HepG2 (cell line): ENCODE measurements around the gene KISS1. TPM values are rescaled to one million over a fixed set of nuclear protein-coding genes. Genes with fewer than 3 reads are reported as not detected.

Experiments used
- GPN1 ChIP-seq: sonication (generic); formaldehyde crosslinking; IDR thresholded peaks from 2 replicates; pipeline ENCODE4 v1.5.1; 2020; ENCODE audit warnings: missing genetic modification reagents, borderline replicate concordance
- IKZF1 ChIP-seq: fragments of 450-650 bp; IDR thresholded peaks from 2 replicates; pipeline ENCODE4 v1.7.1; 2016
- MLLT10 ChIP-seq: sonication (generic); formaldehyde crosslinking; IDR thresholded peaks from 2 replicates; pipeline ENCODE4 v1.4.0; 2020; ENCODE audit warnings: missing genetic modification reagents
- NBN ChIP-seq: fragments of 450-650 bp; conservative IDR thresholded peaks from 2 replicates; pipeline ENCODE4 v1.6.1; 2017
- NFE2L1 ChIP-seq: sonication (generic); formaldehyde crosslinking; IDR thresholded peaks from 2 replicates; pipeline ENCODE4 v1.4.0; 2020; ENCODE audit warnings: missing genetic modification reagents, mild to moderate bottlenecking, borderline replicate concordance
- NR2C2 ChIP-seq: sonication (generic); formaldehyde crosslinking; IDR thresholded peaks from 2 replicates; pipeline ENCODE4 v1.4.0; 2020; ENCODE audit warnings: missing genetic modification reagents, mild to moderate bottlenecking, moderate library complexity, borderline replicate concordance
- NR2F6 ChIP-seq, 2 experiments: IDR thresholded peaks; 2 replicates each; pipeline ENCODE4 v1.6.1; 2016; ENCODE audit warnings: antibody characterized with exemption in 1 of 2, mild to moderate bottlenecking in 1 of 2
- POGZ ChIP-seq: sonication (generic); formaldehyde crosslinking; IDR thresholded peaks from 2 replicates; pipeline ENCODE4 v1.4.0; 2020; ENCODE audit warnings: mild to moderate bottlenecking, missing genetic modification reagents
- REST ChIP-seq, 2 experiments: IDR thresholded peaks; 2 replicates each; pipeline ENCODE4 v1.6.1; 2011 to 2012; ENCODE audit warnings: low read length in 2 of 2, borderline replicate concordance in 1 of 2, low read depth in 1 of 2, mild to moderate bottlenecking in 1 of 2, moderate library complexity in 1 of 2
- SPEN ChIP-seq: sonication (generic); formaldehyde crosslinking; IDR thresholded peaks from 2 replicates; pipeline ENCODE4 v1.5.1; 2020; ENCODE audit warnings: low read depth, mild to moderate bottlenecking, missing genetic modification reagents
- TARDBP ChIP-seq: sonication (generic); formaldehyde crosslinking; IDR thresholded peaks from 2 replicates; pipeline ENCODE4 v1.8.0; 2022; ENCODE audit warnings: mild to moderate bottlenecking, missing genetic modification reagents
- USF2 ChIP-seq, 2 experiments: sonication (generic) in 1 of 2; formaldehyde crosslinking in 1 of 2; IDR thresholded peaks; 2 replicates each; pipeline versions ENCODE4 v1.5.1 to v1.6.1; 2011 to 2020; ENCODE audit warnings: borderline replicate concordance in 1 of 2, low read depth in 1 of 2, low read length in 1 of 2, mild to moderate bottlenecking in 1 of 2, missing genetic modification reagents in 1 of 2, moderate library complexity in 1 of 2
- ZBED4 ChIP-seq: sonication (generic); formaldehyde crosslinking; IDR thresholded peaks from 2 replicates; pipeline ENCODE4 v1.4.0; 2020; ENCODE audit warnings: missing genetic modification reagents, borderline replicate concordance
- ZNF12 ChIP-seq: sonication (generic); formaldehyde crosslinking; IDR thresholded peaks from 2 replicates; pipeline ENCODE4 v1.5.0; 2020; ENCODE audit warnings: missing genetic modification reagents
- ZNF331 ChIP-seq: sonication (generic); formaldehyde crosslinking; IDR thresholded peaks from 2 replicates; pipeline ENCODE4 v1.4.0; 2020; ENCODE audit warnings: missing genetic modification reagents
- ZNF383 ChIP-seq: sonication (generic); formaldehyde crosslinking; IDR thresholded peaks from 2 replicates; pipeline ENCODE4 v1.4.0; 2020; ENCODE audit warnings: missing genetic modification reagents, mild to moderate bottlenecking, borderline replicate concordance
- ZNF557 ChIP-seq: sonication (generic); formaldehyde crosslinking; IDR thresholded peaks from 2 replicates; pipeline ENCODE4 v1.4.0; 2020; ENCODE audit warnings: missing genetic modification reagents
- ZNF737 ChIP-seq: sonication (generic); formaldehyde crosslinking; IDR thresholded peaks from 2 replicates; pipeline ENCODE4 v1.5.0; 2020; ENCODE audit warnings: missing genetic modification reagents, mild to moderate bottlenecking, borderline replicate concordance
- ZSCAN5A ChIP-seq: sonication (generic); formaldehyde crosslinking; IDR thresholded peaks from 2 replicates; pipeline ENCODE4 v1.8.0; 2022; ENCODE audit warnings: mild to moderate bottlenecking, missing genetic modification reagents, borderline replicate concordance
- polyA plus RNA-seq, 8 experiments: library from polyadenylated mRNA; depleted of rRNA in 3 of 8; stranded (reverse) in 7 of 8; unstranded in 1 of 8; fragments of >200 nt; fragmentation: Illumina TruSeq in 4 of 8; extraction: Trizol in 4 of 8; gene quantifications; 2 replicates each; pipeline versions ENCODE4 v1.2.1 to v1.2.3, GENCODE V29; 2011 to 2016; ENCODE audit warnings: low read depth in 4 of 8, missing spikeins in 1 of 8, mixed read lengths in 1 of 8; ENCODE audit not compliant: insufficient read depth in 1 of 8
- total RNA-seq, 5 experiments: library from RNA; depleted of rRNA; stranded (reverse); fragments of >200 nt; fragmentation: Illumina TruSeq; extraction: Trizol; gene quantifications; 2 replicates each; pipeline ENCODE4 v1.2.3, GENCODE V29; 2016; ENCODE audit warnings: low read depth in 1 of 5

The KISS1 gene
- total and polyA plus RNA-seq, 2 of the 13 experiments (the other 11 are each of a cell fraction or from before 2014, with no cell fraction given): 0.24 to 0.80 TPM

- TF ChIP-seq ZBED4 (CRISPR knock-in tag) (peak; percentile 84), IKZF1 (no peak), POGZ (CRISPR knock-in tag) (peak; percentile 75), ZNF331 (CRISPR knock-in tag) (peak; percentile 90), ZNF383 (CRISPR knock-in tag) (no peak), USF2 (IDR thresholded peaks at IDR 0.05; ENCODE audit: low read depth, low read length) (no peak), USF2 (CRISPR knock-in tag; IDR thresholded peaks at IDR 0.05; ENCODE audit: borderline replicate concordance) (no peak), REST (IDR thresholded peaks at IDR 0.05; ENCODE audit: borderline replicate concordance in 1 of 2, low read depth in 1 of 2, low read length in 2 of 2) (no peak), TARDBP (CRISPR knock-in tag) (peak; percentile 85), NFE2L1 (CRISPR knock-in tag) (no peak), SPEN (CRISPR knock-in tag) (no peak), ZNF557 (CRISPR knock-in tag) (no peak), ZSCAN5A (CRISPR knock-in tag) (peak; percentile 70; the same call in 1 of the 2 replicates), NR2F6 (IDR thresholded peaks at IDR 0.05) (peak; percentile 92), NR2F6 (CRISPR knock-in tag; IDR thresholded peaks at IDR 0.05) (peak; percentile 94), MLLT10 (CRISPR knock-in tag) (no peak), NR2C2 (CRISPR knock-in tag) (peak; percentile 87), ZNF737 (CRISPR knock-in tag) (no peak; the same call in 1 of the 2 replicates), ZNF12 (CRISPR knock-in tag) (peak; percentile 68; the same call in 1 of the 2 replicates), GPN1 (CRISPR knock-in tag) (no peak), NBN (no peak)
These were observed 51.2 kb downstream of the KISS1 start (continued) for GRCh38 chr1:204145033-204145504.
